CD14-positive monocyte (primary cell): ENCODE measurements around the gene ZGRF1. TPM values are rescaled to one million over a fixed set of nuclear protein-coding genes. Genes with fewer than 3 reads are reported as not detected.
A peak's percentile ranks its signal among the peaks of the same experiment; 100 is the strongest.

Source experiments
- DNase-seq, 3 donors: peaks; one replicate each; pipeline ENCODE4 v3.0.0-alpha.2; 2011 to 2022
- H2AFZ ChIP-seq: 2 replicates; pipeline ENCODE4 v1.6.0; 2012; ENCODE audit warnings: mild to moderate bottlenecking, low read depth, low read length, inconsistent platforms; ENCODE audit not compliant: insufficient read depth, poor library complexity, severe bottlenecking
- H3K27ac ChIP-seq, 2 donors: 1 replicate in 1 of 2; 2 replicates in 1 of 2; pipeline ENCODE4 v1.5.1; 2012 to 2013; ENCODE audit warnings: low read length in 2 of 2, control low read depth in 1 of 2, inconsistent platforms in 1 of 2, low read depth in 1 of 2, mild to moderate bottlenecking in 1 of 2
- H3K27me3 ChIP-seq, 2 donors: one replicate each; pipeline versions ENCODE4 v1.6.0 to v1.6.1; 2011 to 2013; ENCODE audit warnings: low read length in 2 of 2; ENCODE audit not compliant: control insufficient read depth in 2 of 2, insufficient read depth in 2 of 2
- H3K36me3 ChIP-seq, 2 donors: replicated peaks in 1 of 2; 1 replicate in 1 of 2; 2 replicates in 1 of 2; pipeline versions ENCODE4 v1.5.1 to v1.6.1; 2012 to 2013; ENCODE audit warnings: low read length in 2 of 2, control low read depth in 1 of 2, inconsistent platforms in 1 of 2, mild to moderate bottlenecking in 1 of 2; ENCODE audit not compliant: insufficient read depth in 2 of 2, control insufficient read depth in 1 of 2
- H3K4me1 ChIP-seq, 2 donors: 1 replicate in 1 of 2; 2 replicates in 1 of 2; pipeline versions ENCODE4 v1.5.1 to v1.6.1; 2012 to 2013; ENCODE audit warnings: low read length in 2 of 2, control low read depth in 1 of 2, inconsistent platforms in 1 of 2, mild to moderate bottlenecking in 1 of 2, moderate library complexity in 1 of 2; ENCODE audit not compliant: insufficient read depth in 2 of 2, control insufficient read depth in 1 of 2
- H3K4me2 ChIP-seq: replicated peaks from 2 replicates; pipeline ENCODE3; 2012; ENCODE audit warnings: low read length, moderate library complexity, mild to moderate bottlenecking; ENCODE audit not compliant: poor library complexity, severe bottlenecking; ENCODE audit errors: extremely low read depth
- H3K4me3 ChIP-seq, 3 experiments: fragments of 200-600 bp in 1 of 3; sonication (generic) in 1 of 3; replicated peaks in 1 of 3; 1 replicate in 2 of 3; 2 replicates in 1 of 3; pipeline ENCODE4 v1.5.1; 2011 to 2013; ENCODE audit warnings: low read length in 3 of 3, mild to moderate bottlenecking in 3 of 3, control low read depth in 2 of 3, low read depth in 2 of 3, inconsistent platforms in 1 of 3, moderate library complexity in 1 of 3
- H3K79me2 ChIP-seq: 2 replicates; pipeline ENCODE4 v1.6.0; 2012; ENCODE audit warnings: mild to moderate bottlenecking, control low read depth, inconsistent platforms, low read length, moderate library complexity; ENCODE audit not compliant: insufficient read depth
- H3K9ac ChIP-seq: 2 replicates; pipeline ENCODE4 v1.6.0; 2017; ENCODE audit warnings: low read length, mild to moderate bottlenecking; ENCODE audit not compliant: insufficient read depth, poor library complexity, severe bottlenecking
- H3K9me3 ChIP-seq, 2 donors: replicated peaks in 1 of 2; 1 replicate in 1 of 2; 2 replicates in 1 of 2; pipeline versions ENCODE4 v1.5.1 to v1.6.1; 2012 to 2013; ENCODE audit warnings: low read length in 2 of 2, control low read depth in 1 of 2; ENCODE audit not compliant: control insufficient read depth in 1 of 2, insufficient read depth in 1 of 2
- H4K20me1 ChIP-seq: 2 replicates; pipeline ENCODE4 v1.6.0; 2012; ENCODE audit warnings: mild to moderate bottlenecking, low read length, control low read depth, moderate library complexity; ENCODE audit not compliant: insufficient read depth
- H3K27ac Mint-ChIP-seq, 7 donors: one replicate each; pipeline ENCODE4 v1.8.0; 2020; ENCODE audit warnings: mild to moderate bottlenecking in 7 of 7, mixed read lengths in 7 of 7, moderate library complexity in 6 of 7, inconsistent platforms in 2 of 7
- H3K27me3 Mint-ChIP-seq, 3 donors: one replicate each; pipeline ENCODE4 v1.8.0; 2021 to 2022; ENCODE audit warnings: low read depth in 3 of 3, mild to moderate bottlenecking in 3 of 3, mixed read lengths in 3 of 3, moderate library complexity in 3 of 3, inconsistent platforms in 1 of 3
- H3K36me3 Mint-ChIP-seq, 2 donors: one replicate each; pipeline ENCODE4 v1.8.0; 2020; ENCODE audit warnings: mixed read lengths in 2 of 2, inconsistent platforms in 1 of 2, mild to moderate bottlenecking in 1 of 2
- H3K4me1 Mint-ChIP-seq: one replicate; pipeline ENCODE4 v1.8.0; 2020; ENCODE audit warnings: mild to moderate bottlenecking, mixed read lengths
- H3K4me3 Mint-ChIP-seq, 2 donors: one replicate each; pipeline ENCODE4 v1.8.0; 2020; ENCODE audit warnings: mild to moderate bottlenecking in 2 of 2, mixed read lengths in 2 of 2, moderate library complexity in 1 of 2
- H3K9me3 Mint-ChIP-seq, 7 donors: one replicate each; pipeline ENCODE4 v1.8.0; 2020 to 2022; ENCODE audit warnings: mixed read lengths in 7 of 7, mild to moderate bottlenecking in 6 of 7, moderate library complexity in 6 of 7, inconsistent platforms in 2 of 7
- CTCF ChIP-seq: fragments of 200-600 bp; IDR thresholded peaks from one replicate; pipeline ENCODE4 v1.8.0; 2022; ENCODE audit warnings: antibody characterized with exemption, mild to moderate bottlenecking
- WGBS: methylation state at CpG from one replicate; pipeline ENCODE4 v1.1.5; 2013; ENCODE audit warnings: missing lambda C conversion rate; ENCODE audit not compliant: insufficient coverage; 5-methylcytosine and 5-hydroxymethylcytosine counted together
- intact Hi-C, 2 donors: fragments of 100-400 bp; cut with micrococcal nuclease; formaldehyde crosslinking; loops; one replicate each; pipeline versions ENCODE4 v1.15.0 to v1.15.1; 2023
- polyA plus RNA-seq, 3 donors: library from polyadenylated mRNA; depleted of rRNA in 1 of 3; unstranded in 2 of 3; stranded (reverse) in 1 of 3; fragments of 300-500 nt in 2 of 3; fragments of >200 nt in 1 of 3; fragmentation: Illumina TruSeq in 2 of 3; gene quantifications; 1 replicate in 2 of 3; 2 replicates in 1 of 3; pipeline ENCODE4 v1.2.3, GENCODE V29; 2012 to 2021

Gene ZGRF1
- polyA plus RNA-seq, 3 donors: 0.81 to 2.9 (median 0.81) TPM

DNA sequence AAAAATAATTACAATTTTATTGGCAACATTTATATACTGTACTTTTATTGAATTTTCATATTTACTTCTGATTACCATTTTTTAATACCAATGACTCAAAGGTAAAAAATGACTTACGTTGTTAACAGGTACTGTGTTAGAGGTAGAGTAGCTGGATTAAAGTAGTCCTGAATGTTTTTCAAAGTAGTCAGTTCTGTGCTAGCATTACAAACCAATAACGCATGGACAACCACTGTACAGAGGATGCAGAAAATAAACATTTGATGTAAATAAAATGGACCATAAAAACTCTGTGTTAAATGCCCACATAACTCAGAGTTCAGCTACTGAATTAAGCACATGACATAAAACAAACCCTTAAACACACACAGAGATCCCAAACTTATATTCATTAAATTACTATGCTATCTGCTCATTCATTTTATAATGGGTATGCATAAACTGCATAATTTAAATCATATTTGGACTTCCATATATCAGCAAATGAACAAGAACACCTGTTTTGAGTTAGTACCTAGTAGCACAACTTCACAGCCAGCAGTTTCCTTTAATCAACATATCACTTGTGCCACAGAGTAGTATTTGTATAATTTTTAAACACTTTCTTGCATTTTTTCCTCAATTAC is 74.3 kb downstream of the ZGRF1 start:
- Histone ChIP-seq H3K9me3 (peaks cover 0 to 4% of the 10 kb centered on the region in 2 donors), H3K27ac (no peak overlapping the region), H4K20me1 (no peaks in the 10 kb centered on the region), H3K4me2 (no peak overlapping the region), H3K36me3 (no peaks in the 10 kb centered on the region), H2AFZ (no peak overlapping the region), H3K9ac (no peak overlapping the region), H3K4me1 (peaks cover 6 to 13% of the 10 kb centered on the region in 2 donors), H3K27me3 (no peaks in the 10 kb centered on the region), H3K4me3 (no peak overlapping the region), H3K79me2 (no peaks in the 10 kb centered on the region)
- no peaks in the 10 kb centered on the region for H3K27me3 Mint-ChIP-seq
- intact Hi-C loops: no loop called here
- no CpG with 5 or more reads among the region's 2 CpGs for WGBS
- peaks cover 14% of the 10 kb centered on the region for H3K4me1 Mint-ChIP-seq
- TF ChIP-seq CTCF: no peak
- DNase-seq: no peak
- no peak overlapping the region for H3K4me3 Mint-ChIP-seq
- no peak overlapping the region for H3K27ac Mint-ChIP-seq
- peaks cover 7 to 25% of the 10 kb centered on the region in 2 donors for H3K36me3 Mint-ChIP-seq
- peaks cover 0 to 4% (median 0%) of the 10 kb centered on the region in 7 donors for H3K9me3 Mint-ChIP-seq

- Mint-ChIP-seq H3K4me1 (peaks cover 14% of the 10 kb centered on the region), H3K4me3 (peak overlapping the region in 1 of 2 donors; percentile 68), H3K36me3 (peaks cover 8 to 17% of the 10 kb centered on the region in 2 donors), H3K27me3 (no peaks in the 10 kb centered on the region), H3K9me3 (peaks cover 0 to 4% (median 0%) of the 10 kb centered on the region in 7 donors), H3K27ac (peak overlapping the region in 4 of 7 donors; percentile 4 to 48 (median 19))
- Histone ChIP-seq H3K79me2 (no peaks in the 10 kb centered on the region), H3K9me3 (peaks cover 0 to 4% of the 10 kb centered on the region in 2 donors), H3K27ac (peak overlapping the region in 1 of 2 donors; percentile 52), H3K4me3 (peak overlapping the region in 1 of 3 experiments; percentile 17), H3K36me3 (no peaks in the 10 kb centered on the region), H3K4me2 (peak overlapping the region; percentile 51), H2AFZ (peak overlapping the region; percentile 27), H3K27me3 (no peaks in the 10 kb centered on the region), H4K20me1 (no peaks in the 10 kb centered on the region), H3K4me1 (peaks cover 6 to 13% of the 10 kb centered on the region in 2 donors), H3K9ac (no peak overlapping the region)
- 0% methylated on average over 2 of the region's 2 CpGs for WGBS
- DNase-seq: peak; percentile 21 to 39 (median 29)
- TF ChIP-seq CTCF: no peak
- intact Hi-C loops: no loop called here
These were observed 76.6 kb downstream of the ZGRF1 start for GRCh38 chr4:112560084-112560483.
